Measurements from ENCODE around the gene ARHGAP28.

DNA sequence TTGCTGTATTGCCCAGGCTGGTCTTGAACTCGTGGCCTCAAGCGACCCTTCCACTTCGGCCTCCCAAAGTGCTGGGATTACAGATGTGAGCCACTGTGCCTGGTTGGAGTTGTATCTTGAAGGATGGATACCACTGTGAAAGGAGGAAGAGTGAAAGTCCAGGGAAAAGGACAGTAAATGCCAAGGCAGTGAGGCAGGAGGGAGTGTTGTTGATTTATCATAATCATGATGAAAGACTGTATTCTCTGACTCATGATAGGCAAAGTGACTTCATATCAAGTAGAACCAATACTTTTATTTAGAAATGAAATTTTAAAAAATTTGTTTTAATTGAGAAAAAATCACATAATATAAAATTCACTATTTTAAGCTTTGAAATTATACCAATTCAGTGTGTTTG, 162.3 kb downstream of the ARHGAP28 start:
- no peak for TF ChIP-seq POLR2AphosphoS5 (IDR thresholded peaks at IDR 0.05; ENCODE audit: low read depth, low read length)
- no peak for TF ChIP-seq POU2F2 (IDR thresholded peaks at IDR 0.05; ENCODE audit: low read depth, low read length)
- no peak for TF ChIP-seq POLR2A (IDR thresholded peaks at IDR 0.05; ENCODE audit: low read depth, low read length)
- no peak for TF ChIP-seq PAX5 (IDR thresholded peaks at IDR 0.05; ENCODE audit: insufficient read depth, low read length, severe bottlenecking)

Measured in GM12891 (cell line).